ENCODE data around the gene CRACR2B.

The CRACR2B gene

GRCh38 chr11:794013-794765, 33.5 kb upstream of the CRACR2B start:
- Histone ChIP-seq H3K4me3 (ENCODE audit: insufficient read depth, low read length, poor library complexity, severe bottlenecking) (no peak overlapping the region), H3K4me2 (ENCODE audit: low read depth, low read length, poor library complexity, severe bottlenecking) (no peak overlapping the region), H3K27ac (ENCODE audit: low read depth, low read length) (no peak overlapping the region), H2AFZ (ENCODE audit: low read depth, low read length, severe bottlenecking) (no peak overlapping the region), H3K9me2 (replicated peaks; ENCODE audit: insufficient read depth, low read length) (no peaks in the 10 kb centered on the region), H3K79me2 (ENCODE audit: insufficient read depth, low read length) (peaks cover 15% of the 10 kb centered on the region; the same call in 1 of the 2 replicates), H4K20me1 (ENCODE audit: low read depth, low read length) (peaks cover 2% of the 10 kb centered on the region; the same call in 1 of the 2 replicates), H3K9me3 (ENCODE audit: insufficient read depth, low read length) (no peaks in the 10 kb centered on the region), H3F3A (ENCODE audit: insufficient read depth) (peaks cover 8% of the 10 kb centered on the region; the same call in 1 of the 2 replicates), H3K9ac (ENCODE audit: low read length) (no peak overlapping the region), H3K27me3 (ENCODE audit: low read length) (no peaks in the 10 kb centered on the region), H3K36me3 (ENCODE audit: low read length) (no peaks in the 10 kb centered on the region)
- no peak for TF ChIP-seq EZH2phosphoT487 (conservative IDR thresholded peaks at IDR 0.05; ENCODE audit: low read length)

- no peak for TF ChIP-seq CTCF (IDR thresholded peaks at IDR 0.05; ENCODE audit: insufficient read depth, low read length, poor library complexity, severe bottlenecking)
- no peak for TF ChIP-seq EZH2phosphoT487 (conservative IDR thresholded peaks at IDR 0.05; ENCODE audit: low read length)
- no peaks in the 10 kb centered on the region for H3K36me3 ChIP-seq (ENCODE audit: low read length)
- H3K27me3 ChIP-seq (ENCODE audit: low read length) = no peaks in the 10 kb centered on the region
- peaks cover 15% of the 10 kb centered on the region; the same call in 1 of the 2 replicates for H3K79me2 ChIP-seq (ENCODE audit: insufficient read depth, low read length)
- H3K4me2 ChIP-seq (ENCODE audit: low read depth, low read length, poor library complexity, severe bottlenecking) = peak overlapping the region; percentile 80
- no peaks in the 10 kb centered on the region for H3K9me2 ChIP-seq (replicated peaks; ENCODE audit: insufficient read depth, low read length)
- peaks cover 2% of the 10 kb centered on the region; the same call in 1 of the 2 replicates for H4K20me1 ChIP-seq (ENCODE audit: low read depth, low read length)
- no peak overlapping the region for H2AFZ ChIP-seq (ENCODE audit: low read depth, low read length, severe bottlenecking)
- H3K4me3 ChIP-seq (ENCODE audit: insufficient read depth, low read length, poor library complexity, severe bottlenecking) = peak overlapping the region; percentile 87
- H3K27ac ChIP-seq (ENCODE audit: low read depth, low read length) = no peak overlapping the region; the same call in 1 of the 2 replicates
- H3K9ac ChIP-seq (ENCODE audit: low read length) = peak overlapping the region; percentile 94
- no peaks in the 10 kb centered on the region for H3K9me3 ChIP-seq (ENCODE audit: insufficient read depth, low read length)
- peaks cover 8% of the 10 kb centered on the region; the same call in 1 of the 2 replicates for H3F3A ChIP-seq (ENCODE audit: insufficient read depth)
Measured at GRCh38 chr11:794766-795633, 32.7 kb upstream of the CRACR2B start.

GRCh38 chr11:795634-796564, 31.8 kb upstream of the CRACR2B start:
- Histone ChIP-seq H3K4me3 (ENCODE audit: insufficient read depth, low read length, poor library complexity, severe bottlenecking) (peak overlapping the region; percentile 87), H3K9me2 (replicated peaks; ENCODE audit: insufficient read depth, low read length) (no peaks in the 10 kb centered on the region), H3K27ac (ENCODE audit: low read depth, low read length) (peak overlapping the region; percentile 86), H3K4me2 (ENCODE audit: low read depth, low read length, poor library complexity, severe bottlenecking) (peak overlapping the region; percentile 80), H2AFZ (ENCODE audit: low read depth, low read length, severe bottlenecking) (no peak overlapping the region), H3K27me3 (ENCODE audit: low read length) (no peaks in the 10 kb centered on the region), H3K36me3 (ENCODE audit: low read length) (no peaks in the 10 kb centered on the region), H3F3A (ENCODE audit: insufficient read depth) (peaks cover 4% of the 10 kb centered on the region; the same call in 1 of the 2 replicates), H3K9me3 (ENCODE audit: insufficient read depth, low read length) (no peaks in the 10 kb centered on the region), H3K9ac (ENCODE audit: low read length) (peak overlapping the region; percentile 94), H4K20me1 (ENCODE audit: low read depth, low read length) (peaks cover 2% of the 10 kb centered on the region; the same call in 1 of the 2 replicates), H3K79me2 (ENCODE audit: insufficient read depth, low read length) (peaks cover 15% of the 10 kb centered on the region; the same call in 1 of the 2 replicates)
- TF ChIP-seq CTCF (IDR thresholded peaks at IDR 0.05; ENCODE audit: insufficient read depth, low read length, poor library complexity, severe bottlenecking) (no peak), EZH2phosphoT487 (conservative IDR thresholded peaks at IDR 0.05; ENCODE audit: low read length) (no peak)
